B cell (primary cell): Measurements from ENCODE around the gene NLRP1. TPM values are rescaled to one million over a fixed set of nuclear protein-coding genes. Genes with fewer than 3 reads are reported as not detected.

Source experiments
- ATAC-seq: fragments of 200-7000 bp; cut with Tn5 transposase; one replicate; pipeline ENCODE4 v1.10.0; 2021; ENCODE audit warnings: low read depth, mild to moderate bottlenecking, moderate number of reproducible peaks, moderate library complexity
- CTCF ChIA-PET: fragments of 350-600 bp; sonication (Branson Sonifier 250); formaldehyde crosslinking; loops from one replicate; lab custom pipeline; 2021; ENCODE audit warnings: antibody characterized with exemption, inconsistent platforms; lab: Charles Lee
- POLR2A ChIA-PET: fragments of 350-600 bp; sonication (Branson Sonifier 250); formaldehyde crosslinking; loops from one replicate; lab custom pipeline; 2021; ENCODE audit warnings: antibody characterized with exemption; lab: Charles Lee
- DNase-seq: peaks from one replicate; pipeline ENCODE4 v3.0.0; 2013
- H2AFZ ChIP-seq: 2 replicates; pipeline ENCODE4 v1.6.1; 2012; ENCODE audit warnings: mild to moderate bottlenecking, low read depth, low read length; ENCODE audit not compliant: insufficient read depth, poor library complexity, severe bottlenecking
- H3K27ac ChIP-seq, 2 donors: 1 replicate in 1 of 2; 2 replicates in 1 of 2; pipeline ENCODE4 v1.5.1; 2012 to 2013; ENCODE audit warnings: low read length in 2 of 2, mild to moderate bottlenecking in 2 of 2, moderate library complexity in 1 of 2
- H3K27me3 ChIP-seq, 4 experiments: fragments of 200-600 bp in 1 of 4; sonication (generic) in 1 of 4; replicated peaks in 1 of 4; 1 replicate in 2 of 4; 2 replicates in 2 of 4; pipeline versions ENCODE4 v1.6.1 to v1.7.0; 2013 to 2016; ENCODE audit warnings: low read length in 3 of 4, mild to moderate bottlenecking in 2 of 4, mixed read lengths in 1 of 4, moderate library complexity in 1 of 4; ENCODE audit not compliant: insufficient read depth in 4 of 4, control insufficient read depth in 3 of 4; ENCODE audit errors: control extremely low read depth in 1 of 4
- H3K36me3 ChIP-seq, 2 experiments: replicated peaks in 1 of 2; 1 replicate in 1 of 2; 2 replicates in 1 of 2; pipeline versions ENCODE4 v1.6.1 to v1.7.1; 2013; ENCODE audit warnings: low read length in 1 of 2; ENCODE audit not compliant: insufficient read depth in 2 of 2, control insufficient read depth in 1 of 2; ENCODE audit errors: control extremely low read depth in 1 of 2, extremely low read depth in 1 of 2
- H3K4me1 ChIP-seq, 2 donors: fragments of 200-600 bp in 1 of 2; sonication (generic) in 1 of 2; 1 replicate in 1 of 2; 2 replicates in 1 of 2; pipeline versions ENCODE4 v1.5.1 to v1.6.1; 2013 to 2017; ENCODE audit warnings: low read length in 2 of 2; ENCODE audit not compliant: control insufficient read depth in 2 of 2, insufficient read depth in 2 of 2
- H3K4me2 ChIP-seq: replicated peaks from 2 replicates; pipeline ENCODE3; 2012; ENCODE audit warnings: mild to moderate bottlenecking, low read depth, low read length; ENCODE audit not compliant: poor library complexity, severe bottlenecking
- H3K4me3 ChIP-seq, 5 experiments: fragments of 200-600 bp in 1 of 5; sonication (generic) in 1 of 5; 1 replicate in 3 of 5; 2 replicates in 2 of 5; pipeline versions ENCODE4 v1.5.1 to v1.7.0; 2011 to 2016; ENCODE audit warnings: low read length in 4 of 5, mild to moderate bottlenecking in 4 of 5, low read depth in 2 of 5, control low read depth in 1 of 5, moderate library complexity in 1 of 5; ENCODE audit not compliant: insufficient read depth in 1 of 5; ENCODE audit errors: control extremely low read depth in 1 of 5, extremely low read depth in 1 of 5
- H3K79me2 ChIP-seq: fragments of 200-600 bp; sonication (generic); one replicate; pipeline ENCODE4 v1.6.0; 2016; ENCODE audit warnings: low read length; ENCODE audit not compliant: control insufficient read depth, insufficient read depth
- H3K9ac ChIP-seq: fragments of 200-600 bp; sonication (generic); 2 replicates; pipeline ENCODE4 v1.6.1; 2017; ENCODE audit warnings: mild to moderate bottlenecking, low read length, moderate library complexity
- H3K9me3 ChIP-seq, 3 donors: one replicate each; pipeline versions ENCODE4 v1.6.1 to v1.7.1; 2013; ENCODE audit warnings: low read length in 2 of 3; ENCODE audit not compliant: control insufficient read depth in 2 of 3, insufficient read depth in 1 of 3; ENCODE audit errors: control extremely low read depth in 1 of 3
- H4K20me1 ChIP-seq: 2 replicates; pipeline ENCODE4 v1.6.0; 2012; ENCODE audit warnings: mild to moderate bottlenecking, low read length; ENCODE audit not compliant: insufficient read depth, control insufficient read depth, poor library complexity, severe bottlenecking
- H3K27ac Mint-ChIP-seq: one replicate; pipeline ENCODE4 v1.8.0; 2021; ENCODE audit warnings: mixed read lengths
- H3K27me3 Mint-ChIP-seq: one replicate; pipeline ENCODE4 v1.8.0; 2021; ENCODE audit warnings: mixed read lengths
- H3K4me1 Mint-ChIP-seq: one replicate; pipeline ENCODE4 v1.8.0; 2021; ENCODE audit warnings: mixed read lengths
- H3K4me3 Mint-ChIP-seq: one replicate; pipeline ENCODE4 v1.8.0; 2021; ENCODE audit warnings: mixed read lengths
- H3K9me3 Mint-ChIP-seq: one replicate; pipeline ENCODE4 v1.8.0; 2022; ENCODE audit warnings: mixed read lengths; ENCODE audit not compliant: insufficient read depth
- CTCF ChIP-seq: fragments of 200-600 bp; IDR thresholded peaks from one replicate; pipeline ENCODE4 v1.8.0; 2022; ENCODE audit warnings: antibody characterized with exemption, mild to moderate bottlenecking
- EZH2 ChIP-seq: IDR thresholded peaks from 2 replicates; pipeline ENCODE4 v1.6.1; 2012; ENCODE audit warnings: borderline replicate concordance, low read depth, mild to moderate bottlenecking, moderate library complexity, low read length; ENCODE audit not compliant: insufficient read depth, poor library complexity, severe bottlenecking
- WGBS: methylation state at CpG from one replicate; pipeline ENCODE4 v1.1.5; 2013; ENCODE audit warnings: missing lambda C conversion rate; ENCODE audit not compliant: insufficient coverage; 5-methylcytosine and 5-hydroxymethylcytosine counted together
- intact Hi-C: fragments of 100-400 bp; cut with micrococcal nuclease; formaldehyde crosslinking; loops from one replicate; pipeline ENCODE4 v1.10.0; 2022
- polyA plus RNA-seq: library from polyadenylated mRNA; depleted of rRNA; stranded (reverse); fragments of >200 nt; gene quantifications from 2 replicates; pipeline ENCODE4 v1.2.3, GENCODE V29; 2012
- total RNA-seq, 2 donors: library from RNA; stranded (reverse); fragments of 120-200 nt in 1 of 2; gene quantifications; 1 replicate in 1 of 2; 2 replicates in 1 of 2; pipeline versions ENCODE4 v1.2.3 to v1.2.4, GENCODE V29; 2013 to 2022

Gene NLRP1
- total and polyA plus RNA-seq, 2 donors (not counting 1 experiment from before 2014, with no cell fraction given): 141 to 189 TPM

GRCh38 chr17:5618476-5618875 is 34.2 kb upstream of the NLRP1 start:
- Mint-ChIP-seq H3K4me3 (no peak overlapping the region), H3K4me1 (no peaks in the 10 kb centered on the region), H3K27ac (no peak overlapping the region), H3K27me3 (peaks cover 19% of the 10 kb centered on the region), H3K9me3 (no peaks in the 10 kb centered on the region)
- ChIA-PET CTCF (no interaction called here), POLR2A (no interaction called here)
- DNase-seq: no peak
- Histone ChIP-seq H3K79me2 (no peaks in the 10 kb centered on the region), H2AFZ (no peak overlapping the region), H3K36me3 (no peaks in the 10 kb centered on the region), H3K9ac (no peak overlapping the region), H4K20me1 (no peaks in the 10 kb centered on the region), H3K4me2 (no peak overlapping the region), H3K27me3 (peaks cover 0 to 11% (median 2%) of the 10 kb centered on the region in 4 experiments), H3K4me3 (no peak overlapping the region), H3K9me3 (peaks cover 0 to 2% (median 0%) of the 10 kb centered on the region in 3 donors), H3K4me1 (no peaks in the 10 kb centered on the region), H3K27ac (no peak overlapping the region)
- intact Hi-C loops: no loop called here
- no peak for ATAC-seq
- no peak for TF ChIP-seq CTCF
- TF ChIP-seq EZH2: no peak
- WGBS: 100% methylated on average over 1 of the region's 2 CpGs

DNA sequence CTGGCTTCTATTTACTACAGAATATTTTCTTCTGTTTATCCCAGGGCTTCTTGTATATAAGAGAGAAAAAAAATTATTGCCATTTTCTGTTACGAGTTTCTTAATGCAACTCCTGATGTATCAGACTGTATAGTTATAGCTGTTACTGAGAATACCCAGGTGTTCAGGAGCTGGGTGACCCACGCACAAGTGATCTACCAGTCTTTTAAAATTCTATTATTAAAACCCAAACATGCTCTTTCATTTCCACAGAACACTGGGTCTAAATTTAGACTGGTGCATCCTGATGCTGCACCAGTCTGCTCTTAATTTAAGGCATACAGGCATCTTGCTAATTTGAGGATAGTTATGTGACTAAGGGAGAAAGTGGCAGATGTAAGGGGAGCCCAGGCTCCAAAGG is 31.2 kb upstream of the NLRP1 start:
- WGBS: no CpG with 5 or more reads among the region's 2 CpGs
- Histone ChIP-seq H3K36me3 (no peaks in the 10 kb centered on the region), H3K9ac (no peak overlapping the region), H3K27ac (no peak overlapping the region), H3K4me2 (no peak overlapping the region), H3K79me2 (no peaks in the 10 kb centered on the region), H3K27me3 (peaks cover 0 to 6% (median 2%) of the 10 kb centered on the region in 4 experiments), H4K20me1 (no peaks in the 10 kb centered on the region), H3K4me3 (no peak overlapping the region), H3K9me3 (peaks cover 0 to 2% (median 0%) of the 10 kb centered on the region in 3 donors), H3K4me1 (no peaks in the 10 kb centered on the region), H2AFZ (no peak overlapping the region)
- CTCF ChIA-PET: no interaction called here
- intact Hi-C loops: no loop called here
- Mint-ChIP-seq H3K27me3 (peaks cover 16% of the 10 kb centered on the region), H3K4me1 (peaks cover 4% of the 10 kb centered on the region), H3K4me3 (no peak overlapping the region), H3K9me3 (no peaks in the 10 kb centered on the region), H3K27ac (no peak overlapping the region)
- POLR2A ChIA-PET: no interaction called here
- ATAC-seq (no peak), DNase-seq (no peak)
- TF ChIP-seq EZH2 (no peak), CTCF (no peak)
